Smooth muscle cell (in vitro differentiated cells): ENCODE measurements around the gene MRPL42. TPM values are rescaled to one million over a fixed set of nuclear protein-coding genes. Genes with fewer than 3 reads are reported as not detected.

Experiments used
- DNase-seq: peaks from one replicate; lab custom pipeline; 2025; ENCODE audit not compliant: unreplicated experiment; lab: John Stamatoyannopoulos, UW
- H2AFZ ChIP-seq: fragments of 200-600 bp; sonication (generic); 2 replicates; pipeline ENCODE4 v1.6.0; 2016; ENCODE audit warnings: antibody characterized with exemption, low read depth, mild to moderate bottlenecking
- H3F3A ChIP-seq: fragments of 200-600 bp; sonication (generic); 2 replicates; pipeline ENCODE4 v1.6.0; 2017; ENCODE audit warnings: antibody characterized with exemption, low read depth
- H3K27ac ChIP-seq: fragments of 200-600 bp; sonication (generic); 2 replicates; pipeline ENCODE4 v1.5.1; 2016; ENCODE audit warnings: low read depth, mild to moderate bottlenecking
- H3K27me3 ChIP-seq: fragments of 200-600 bp; sonication (generic); 2 replicates; pipeline ENCODE4 v1.6.1; 2016; ENCODE audit warnings: low read depth, mild to moderate bottlenecking
- H3K36me3 ChIP-seq: fragments of 200-600 bp; sonication (generic); 2 replicates; pipeline ENCODE4 v1.5.1; 2016; ENCODE audit warnings: low read depth
- H3K4me1 ChIP-seq: fragments of 200-600 bp; sonication (generic); 2 replicates; pipeline ENCODE4 v1.5.1; 2016; ENCODE audit warnings: low read depth
- H3K4me2 ChIP-seq: fragments of 200-600 bp; sonication (generic); 2 replicates; pipeline ENCODE4 v1.6.0; 2016; ENCODE audit warnings: mild to moderate bottlenecking
- H3K4me3 ChIP-seq: fragments of 200-600 bp; sonication (generic); 2 replicates; pipeline ENCODE4 v1.5.1; 2016; ENCODE audit warnings: mild to moderate bottlenecking
- H3K79me2 ChIP-seq: fragments of 200-600 bp; sonication (generic); 2 replicates; pipeline ENCODE4 v1.6.0; 2016; ENCODE audit warnings: low read depth, mild to moderate bottlenecking
- H3K9ac ChIP-seq: fragments of 200-600 bp; sonication (generic); 2 replicates; pipeline ENCODE4 v1.6.0; 2016; ENCODE audit warnings: low read depth
- H3K9me3 ChIP-seq: fragments of 200-600 bp; sonication (generic); replicated peaks from 2 replicates; pipeline ENCODE4 v1.5.1; 2016; ENCODE audit warnings: low read depth
- H4K20me1 ChIP-seq: fragments of 200-600 bp; sonication (generic); 2 replicates; pipeline ENCODE4 v1.6.0; 2016; ENCODE audit warnings: low read depth
- CTCF ChIP-seq: fragments of 200-600 bp; sonication (generic); IDR thresholded peaks from 2 replicates; pipeline ENCODE4 v1.5.1; 2017; ENCODE audit warnings: borderline replicate concordance, mild to moderate bottlenecking, antibody characterized with exemption; ENCODE audit not compliant: insufficient read depth, poor library complexity, severe bottlenecking
- WGBS: methylation state at CpG from one replicate; pipeline ENCODE4 v1.1.7; 2016; ENCODE audit warnings: low lambda C conversion rate; 5-methylcytosine and 5-hydroxymethylcytosine counted together
- polyA plus RNA-seq: library from polyadenylated mRNA; unstranded; fragments of >200 nt; fragmentation: Nextera tagmentation; extraction: Ambion mirVana; gene quantifications from 2 replicates; pipeline ENCODE4 v1.2.1, GENCODE V29; 2016
- total RNA-seq: library from RNA; depleted of rRNA; stranded (reverse); fragments of >200 nt; gene quantifications from 2 replicates; pipeline ENCODE4 v1.2.3, GENCODE V29; 2014

The MRPL42 gene
- total and polyA plus RNA-seq, 2 experiments from 2014 or later = 82.8 to 113 TPM

- 44% methylated on average over 5 of the region's 5 CpGs for WGBS
- no peaks in the 10 kb centered on the region for H3K4me1 ChIP-seq
- peak overlapping the region; percentile 53 for H3K27ac ChIP-seq
- H3K9ac ChIP-seq = no peak overlapping the region
- no peaks in the 10 kb centered on the region for H3K36me3 ChIP-seq
- H3K9me3 ChIP-seq = no peaks in the 10 kb centered on the region
- DNase-seq = no peak
- H4K20me1 ChIP-seq = no peaks in the 10 kb centered on the region
- peak overlapping the region; percentile 59 for H3K4me2 ChIP-seq
- no peak for TF ChIP-seq CTCF
- peak overlapping the region; percentile 54 for H2AFZ ChIP-seq
- no peaks in the 10 kb centered on the region for H3F3A ChIP-seq
- no peaks in the 10 kb centered on the region for H3K79me2 ChIP-seq
- H3K4me3 ChIP-seq = no peak overlapping the region
- H3K27me3 ChIP-seq = no peaks in the 10 kb centered on the region
Observed at GRCh38 chr12:93536766-93537488, 69.6 kb downstream of the MRPL42 start.

GRCh38 chr12:93537769-93538168, 70.5 kb downstream of the MRPL42 start:
- Histone ChIP-seq H2AFZ (no peak overlapping the region), H3F3A (no peaks in the 10 kb centered on the region), H3K27ac (no peak overlapping the region), H4K20me1 (no peaks in the 10 kb centered on the region), H3K36me3 (no peaks in the 10 kb centered on the region), H3K4me3 (no peak overlapping the region), H3K4me1 (no peaks in the 10 kb centered on the region), H3K9ac (no peak overlapping the region), H3K4me2 (no peak overlapping the region), H3K79me2 (no peaks in the 10 kb centered on the region), H3K9me3 (no peaks in the 10 kb centered on the region), H3K27me3 (no peaks in the 10 kb centered on the region)
- no peak for TF ChIP-seq CTCF
- WGBS = 95% methylated on average over 5 of the region's 5 CpGs
- no peak for DNase-seq

GRCh38 chr12:93539821-93540220, 72.5 kb downstream of the MRPL42 start:
- Histone ChIP-seq H3K79me2 (no peaks in the 10 kb centered on the region), H3K4me2 (no peak overlapping the region), H3K27ac (no peak overlapping the region), H3K4me3 (no peak overlapping the region), H3K9me3 (no peaks in the 10 kb centered on the region), H3K9ac (no peak overlapping the region), H3K36me3 (no peaks in the 10 kb centered on the region), H2AFZ (no peak overlapping the region), H3K27me3 (no peaks in the 10 kb centered on the region), H3K4me1 (no peaks in the 10 kb centered on the region), H3F3A (no peaks in the 10 kb centered on the region), H4K20me1 (no peaks in the 10 kb centered on the region)
- WGBS = 97% methylated on average over 4 of the region's 4 CpGs
- no peak for DNase-seq
- TF ChIP-seq CTCF = no peak

- no peaks in the 10 kb centered on the region for H3K4me1 ChIP-seq
- no peak overlapping the region for H3K4me3 ChIP-seq
- no peaks in the 10 kb centered on the region for H3K27me3 ChIP-seq
- no peaks in the 10 kb centered on the region for H3K36me3 ChIP-seq
- TF ChIP-seq CTCF = no peak
- H3K4me2 ChIP-seq = no peak overlapping the region
- H3F3A ChIP-seq = no peaks in the 10 kb centered on the region
- H3K9ac ChIP-seq = no peak overlapping the region
- DNase-seq = no peak
- no peaks in the 10 kb centered on the region for H3K79me2 ChIP-seq
- H2AFZ ChIP-seq = no peak overlapping the region
- H3K27ac ChIP-seq = no peak overlapping the region
- H3K9me3 ChIP-seq = no peaks in the 10 kb centered on the region
- WGBS = 100% methylated on average over 1 of the region's 1 CpG
- no peaks in the 10 kb centered on the region for H4K20me1 ChIP-seq
Observed at GRCh38 chr12:93540466-93540865, 73.2 kb downstream of the MRPL42 start.
